Hepatocyte (in vitro differentiated cells): ENCODE data around the gene DSE. TPM values are rescaled to one million over a fixed set of nuclear protein-coding genes. Genes with fewer than 3 reads are reported as not detected.

Experiments used
- DNase-seq: peaks from one replicate; pipeline ENCODE4 v3.0.0-alpha.2; 2016; ENCODE audit warnings: low spot score
- H2AFZ ChIP-seq: fragments of 200-600 bp; sonication (generic); 2 replicates; pipeline ENCODE4 v1.6.0; 2016; ENCODE audit warnings: antibody characterized with exemption, mild to moderate bottlenecking
- H3K27ac ChIP-seq: fragments of 200-600 bp; sonication (generic); 2 replicates; pipeline ENCODE4 v1.5.1; 2016; ENCODE audit warnings: mild to moderate bottlenecking
- H3K27me3 ChIP-seq: fragments of 200-600 bp; sonication (generic); 2 replicates; pipeline ENCODE4 v1.6.1; 2016
- H3K36me3 ChIP-seq: fragments of 200-600 bp; sonication (generic); replicated peaks from 2 replicates; pipeline ENCODE4 v1.5.1; 2016; ENCODE audit warnings: low read depth; ENCODE audit not compliant: insufficient read depth
- H3K4me1 ChIP-seq: fragments of 200-600 bp; sonication (generic); 2 replicates; pipeline ENCODE4 v1.5.1; 2016; ENCODE audit warnings: mild to moderate bottlenecking, moderate library complexity; ENCODE audit not compliant: insufficient read depth
- H3K4me2 ChIP-seq: fragments of 200-600 bp; sonication (generic); 2 replicates; pipeline ENCODE4 v1.6.0; 2016
- H3K4me3 ChIP-seq: fragments of 200-600 bp; sonication (generic); 2 replicates; pipeline ENCODE4 v1.5.1; 2016; ENCODE audit warnings: mild to moderate bottlenecking
- H3K79me2 ChIP-seq: fragments of 200-600 bp; sonication (generic); 2 replicates; pipeline ENCODE4 v1.6.0; 2017; ENCODE audit warnings: mild to moderate bottlenecking
- H3K9me2 ChIP-seq: fragments of 200-600 bp; sonication (generic); replicated peaks from 2 replicates; pipeline ENCODE4 v1.6.0; 2017; ENCODE audit warnings: mild to moderate bottlenecking; ENCODE audit not compliant: insufficient read depth
- H3K9me3 ChIP-seq: fragments of 200-600 bp; sonication (generic); 2 replicates; pipeline ENCODE4 v1.5.1; 2016; ENCODE audit warnings: low read depth, mild to moderate bottlenecking
- H4K20me1 ChIP-seq: fragments of 200-600 bp; sonication (generic); 2 replicates; pipeline ENCODE4 v1.6.0; 2016; ENCODE audit warnings: mild to moderate bottlenecking; ENCODE audit not compliant: insufficient read depth, poor library complexity, severe bottlenecking
- CTCF ChIP-seq: fragments of 200-600 bp; sonication (generic); IDR thresholded peaks from 2 replicates; pipeline ENCODE4 v1.5.1; 2016; ENCODE audit warnings: antibody characterized with exemption, mild to moderate bottlenecking; ENCODE audit not compliant: poor library complexity
- EZH2 ChIP-seq: fragments of 200-600 bp; sonication (generic); IDR thresholded peaks from 2 replicates; pipeline ENCODE4 v1.6.1; 2016; ENCODE audit warnings: antibody characterized with exemption, mild to moderate bottlenecking, borderline replicate concordance
- EZH2phosphoT487 ChIP-seq: fragments of 200-600 bp; sonication (generic); IDR thresholded peaks from one replicate; pipeline ENCODE4 v1.6.1; 2018; ENCODE audit warnings: antibody characterized with exemption, mild to moderate bottlenecking, low read depth, moderate library complexity; ENCODE audit not compliant: unreplicated experiment, severe bottlenecking
- WGBS: methylation state at CpG from one replicate; pipeline ENCODE4 v1.1.6; 2016; ENCODE audit warnings: low lambda C conversion rate; ENCODE audit errors: missing lambda C conversion rate; 5-methylcytosine and 5-hydroxymethylcytosine counted together
- polyA plus RNA-seq: library from polyadenylated mRNA; unstranded; fragments of >200 nt; fragmentation: Nextera tagmentation; extraction: Ambion mirVana; gene quantifications from 2 replicates; pipeline ENCODE4 v1.2.1, GENCODE V29; 2016
- total RNA-seq: library from RNA; depleted of rRNA; stranded (reverse); fragments of >200 nt; gene quantifications from 2 replicates; pipeline ENCODE4 v1.2.3, GENCODE V29; 2014

Gene DSE
- total and polyA plus RNA-seq, 2 experiments from 2014 or later = 19.9 to 45.0 TPM

GRCh38 chr6:116491610-116492330 lies 121.0 kb downstream of the DSE start:
- no peak for DNase-seq
- no peak overlapping the region for H3K4me3 ChIP-seq
- no peaks in the 10 kb centered on the region for H3K4me1 ChIP-seq
- H3K27ac ChIP-seq = no peak overlapping the region
- no peaks in the 10 kb centered on the region for H4K20me1 ChIP-seq
- WGBS = 72% methylated on average over 1 of the region's 1 CpG
- no peak overlapping the region for H2AFZ ChIP-seq
- H3K4me2 ChIP-seq = no peak overlapping the region
- no peaks in the 10 kb centered on the region for H3K36me3 ChIP-seq
- H3K9me3 ChIP-seq = no peaks in the 10 kb centered on the region
- no peaks in the 10 kb centered on the region for H3K27me3 ChIP-seq
- no peaks in the 10 kb centered on the region for H3K79me2 ChIP-seq
- no peak for TF ChIP-seq EZH2phosphoT487
- no peak for TF ChIP-seq EZH2
- no peak for TF ChIP-seq CTCF
- no peaks in the 10 kb centered on the region for H3K9me2 ChIP-seq

- no peak for TF ChIP-seq EZH2phosphoT487
- no peak for TF ChIP-seq CTCF
- TF ChIP-seq EZH2 = no peak
- no peak overlapping the region for H2AFZ ChIP-seq
- no peaks in the 10 kb centered on the region for H3K79me2 ChIP-seq
- WGBS = 62% methylated on average over 6 of the region's 6 CpGs
- H3K27me3 ChIP-seq = no peaks in the 10 kb centered on the region
- H3K4me1 ChIP-seq = no peaks in the 10 kb centered on the region
- no peaks in the 10 kb centered on the region for H4K20me1 ChIP-seq
- H3K36me3 ChIP-seq = no peaks in the 10 kb centered on the region
- no peak overlapping the region for H3K4me3 ChIP-seq
- H3K27ac ChIP-seq = no peak overlapping the region
- H3K4me2 ChIP-seq = no peak overlapping the region
- no peak for DNase-seq
- H3K9me3 ChIP-seq = no peaks in the 10 kb centered on the region
- no peaks in the 10 kb centered on the region for H3K9me2 ChIP-seq
Observed at GRCh38 chr6:116492331-116493067, 121.8 kb downstream of the DSE start.

Other genes with a start within 250 kb of the DSE start
- gene COL10A1, start 244.8 kb upstream of the DSE start, total RNA-seq = 0.04 and 0.07 TPM in 2 replicates
- 0.05 TPM in 1 of 2 replicates, not detected in the other for gene COL10A1, start 244.8 kb upstream of the DSE start, polyA plus RNA-seq
- 24.3 and 25.3 TPM in 2 replicates for gene TSPYL4, start 116.9 kb upstream of the DSE start, total RNA-seq
- 11.9 and 13.0 TPM in 2 replicates for gene TSPYL4, start 116.9 kb upstream of the DSE start, polyA plus RNA-seq
- gene TSPYL1, start 91.0 kb upstream of the DSE start, total RNA-seq = 76.7 and 85.0 TPM in 2 replicates
- gene TSPYL1, start 91.0 kb upstream of the DSE start, polyA plus RNA-seq = 24.2 and 32.1 TPM in 2 replicates
- 0.83 TPM in 1 of 2 replicates, not detected in the other for gene CALHM6, start 90.4 kb downstream of the DSE start, total RNA-seq
- 0.43 and 0.50 TPM in 2 replicates for gene CALHM6, start 90.4 kb downstream of the DSE start, polyA plus RNA-seq
- gene CALHM5, start 140.7 kb downstream of the DSE start, total RNA-seq = 1.2 and 1.7 TPM in 2 replicates
- 0.46 and 0.62 TPM in 2 replicates for gene CALHM5, start 140.7 kb downstream of the DSE start, polyA plus RNA-seq
- gene TRAPPC3L, start 174.7 kb downstream of the DSE start, total RNA-seq = 0.40 TPM in 1 of 2 replicates, not detected in the other
- 1.2 TPM in 1 of 2 replicates, not detected in the other for gene TRAPPC3L, start 174.7 kb downstream of the DSE start, polyA plus RNA-seq
- gene CALHM4, start 182.8 kb downstream of the DSE start, total RNA-seq = not detected in 2 replicates
- gene CALHM4, start 182.8 kb downstream of the DSE start, polyA plus RNA-seq = not detected in 2 replicates
- 41.0 and 54.1 TPM in 2 replicates for gene RWDD1, start 200.6 kb downstream of the DSE start, total RNA-seq
- 43.3 and 48.8 TPM in 2 replicates for gene RWDD1, start 200.6 kb downstream of the DSE start, polyA plus RNA-seq
- 0.12 and 0.83 TPM in 2 replicates for gene RSPH4A, start 245.5 kb downstream of the DSE start, total RNA-seq
- 0.43 and 0.46 TPM in 2 replicates for gene RSPH4A, start 245.5 kb downstream of the DSE start, polyA plus RNA-seq